WERI-Rb-1 (cell line): Measurements from ENCODE around the gene RBCK1.

Source experiments
- DNase-seq: peaks from one replicate; pipeline ENCODE4 v3.0.0-alpha.2; 2020
- H3K27ac ChIP-seq: fragments of 250-450 bp; sonication (Bioruptor Pico); 2 replicates; pipeline ENCODE4 v1.5.1; 2020; ENCODE audit warnings: mild to moderate bottlenecking, moderate library complexity
- H3K27me3 ChIP-seq: fragments of 250-450 bp; sonication (Bioruptor Pico); 2 replicates; pipeline ENCODE4 v1.5.1; 2021; ENCODE audit warnings: mild to moderate bottlenecking, low read depth, moderate library complexity; ENCODE audit not compliant: insufficient read depth, severe bottlenecking
- H3K36me3 ChIP-seq: fragments of 250-450 bp; sonication (Bioruptor Pico); 2 replicates; pipeline ENCODE4 v1.5.1; 2020; ENCODE audit warnings: mild to moderate bottlenecking, moderate library complexity
- H3K4me3 ChIP-seq: 2 replicates; pipeline ENCODE4 v1.5.1; 2011; ENCODE audit warnings: low read depth, mild to moderate bottlenecking, control low read depth, low read length
- H3K9me3 ChIP-seq: fragments of 250-450 bp; sonication (Bioruptor Pico); 2 replicates; pipeline ENCODE4 v1.5.1; 2021; ENCODE audit warnings: mild to moderate bottlenecking, moderate library complexity; ENCODE audit not compliant: severe bottlenecking
- TF ChIP-seq, protein P1 (sequence below): IDR thresholded peaks from 2 replicates; pipeline ENCODE4 v1.5.1; 2011; ENCODE audit warnings: low read depth, mild to moderate bottlenecking, control low read depth, inconsistent platforms, low read length

Gene RBCK1

GRCh38 chr20:462199-462991 lies 54.3 kb downstream of the RBCK1 start, which contains the start of gene TBC1D20:
Gene TBC1D20 (minus strand): TSS chr20:462533. CDS start chr20:462405, 128 bp downstream.
- Histone ChIP-seq H3K4me3 (peak within 1 kb of the TSS; percentile 83), H3K27ac (peak within 1 kb of the TSS; percentile 82), H3K9me3 (peaks cover 4% of the 10 kb centered on the region), H3K27me3 (no peaks in the 10 kb centered on the region), H3K36me3 (no peaks in the 10 kb centered on the region)
- TF ChIP-seq, protein P1, sequence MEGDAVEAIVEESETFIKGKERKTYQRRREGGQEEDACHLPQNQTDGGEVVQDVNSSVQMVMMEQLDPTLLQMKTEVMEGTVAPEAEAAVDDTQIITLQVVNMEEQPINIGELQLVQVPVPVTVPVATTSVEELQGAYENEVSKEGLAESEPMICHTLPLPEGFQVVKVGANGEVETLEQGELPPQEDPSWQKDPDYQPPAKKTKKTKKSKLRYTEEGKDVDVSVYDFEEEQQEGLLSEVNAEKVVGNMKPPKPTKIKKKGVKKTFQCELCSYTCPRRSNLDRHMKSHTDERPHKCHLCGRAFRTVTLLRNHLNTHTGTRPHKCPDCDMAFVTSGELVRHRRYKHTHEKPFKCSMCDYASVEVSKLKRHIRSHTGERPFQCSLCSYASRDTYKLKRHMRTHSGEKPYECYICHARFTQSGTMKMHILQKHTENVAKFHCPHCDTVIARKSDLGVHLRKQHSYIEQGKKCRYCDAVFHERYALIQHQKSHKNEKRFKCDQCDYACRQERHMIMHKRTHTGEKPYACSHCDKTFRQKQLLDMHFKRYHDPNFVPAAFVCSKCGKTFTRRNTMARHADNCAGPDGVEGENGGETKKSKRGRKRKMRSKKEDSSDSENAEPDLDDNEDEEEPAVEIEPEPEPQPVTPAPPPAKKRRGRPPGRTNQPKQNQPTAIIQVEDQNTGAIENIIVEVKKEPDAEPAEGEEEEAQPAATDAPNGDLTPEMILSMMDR = peak; percentile 24; the same call in 1 of the 2 replicates
- DNase-seq = peak; percentile 83

GRCh38 chr20:467755-468154 lies 59.7 kb downstream of the RBCK1 start:
- H3K4me3 ChIP-seq = no peak overlapping the region
- TF ChIP-seq, protein P1 = no peak

GRCh38 chr20:469746-470490 lies 61.8 kb downstream of the RBCK1 start:
- H3K9me3 ChIP-seq = peaks cover 39% of the 10 kb centered on the region
- H3K27ac ChIP-seq = no peak overlapping the region
- peaks cover 8% of the 10 kb centered on the region for H3K36me3 ChIP-seq
- H3K27me3 ChIP-seq = no peaks in the 10 kb centered on the region
- TF ChIP-seq, protein P1 = no peak
- DNase-seq = no peak
- H3K4me3 ChIP-seq = no peak overlapping the region

More at GRCh38 chr20:467755-468154, 59.7 kb downstream of the RBCK1 start:
- no peak overlapping the region for H3K27ac ChIP-seq
- DNase-seq = no peak
- no peaks in the 10 kb centered on the region for H3K36me3 ChIP-seq
- H3K9me3 ChIP-seq = peaks cover 37% of the 10 kb centered on the region
- H3K27me3 ChIP-seq = no peaks in the 10 kb centered on the region

- Histone ChIP-seq H3K27me3 (no peaks in the 10 kb centered on the region), H3K4me3 (no peak overlapping the region), H3K27ac (no peak overlapping the region), H3K36me3 (peaks cover 12% of the 10 kb centered on the region), H3K9me3 (peaks cover 36% of the 10 kb centered on the region)
- TF ChIP-seq, protein P1 = no peak
- no peak for DNase-seq
These were observed 64.2 kb downstream of the RBCK1 start for GRCh38 chr20:472137-472846.

- Histone ChIP-seq H3K27me3 (no peaks in the 10 kb centered on the region), H3K9me3 (peaks cover 30% of the 10 kb centered on the region), H3K27ac (no peak overlapping the region), H3K4me3 (no peak overlapping the region), H3K36me3 (peaks cover 15% of the 10 kb centered on the region)
- TF ChIP-seq, protein P1 = no peak
- DNase-seq = no peak
These were observed 64.8 kb downstream of the RBCK1 start for GRCh38 chr20:472889-473292.
